Amniotic stem cell (primary cell): ENCODE data around the gene BCL7C.

Experiments used
- DNase-seq: peaks from one replicate; lab custom pipeline; 2025; lab: John Stamatoyannopoulos, UW

Gene BCL7C

GRCh38 chr16:30922420-30922959 is 28.6 kb upstream of the BCL7C start:
- DNase-seq: peak; percentile 99

GRCh38 chr16:30921748-30922419 is 28.0 kb upstream of the BCL7C start:
- DNase-seq: peak; percentile 90

GRCh38 chr16:30921459-30921747 is 27.5 kb upstream of the BCL7C start:
- DNase-seq: no peak

- no peak for DNase-seq
Observed at GRCh38 chr16:30920891-30921290, 27.0 kb upstream of the BCL7C start.

- no peak for DNase-seq
Observed at GRCh38 chr16:30918614-30919013, 24.7 kb upstream of the BCL7C start.

- DNase-seq: no peak
Observed at GRCh38 chr16:30914830-30915229, 21.0 kb upstream of the BCL7C start.

DNA sequence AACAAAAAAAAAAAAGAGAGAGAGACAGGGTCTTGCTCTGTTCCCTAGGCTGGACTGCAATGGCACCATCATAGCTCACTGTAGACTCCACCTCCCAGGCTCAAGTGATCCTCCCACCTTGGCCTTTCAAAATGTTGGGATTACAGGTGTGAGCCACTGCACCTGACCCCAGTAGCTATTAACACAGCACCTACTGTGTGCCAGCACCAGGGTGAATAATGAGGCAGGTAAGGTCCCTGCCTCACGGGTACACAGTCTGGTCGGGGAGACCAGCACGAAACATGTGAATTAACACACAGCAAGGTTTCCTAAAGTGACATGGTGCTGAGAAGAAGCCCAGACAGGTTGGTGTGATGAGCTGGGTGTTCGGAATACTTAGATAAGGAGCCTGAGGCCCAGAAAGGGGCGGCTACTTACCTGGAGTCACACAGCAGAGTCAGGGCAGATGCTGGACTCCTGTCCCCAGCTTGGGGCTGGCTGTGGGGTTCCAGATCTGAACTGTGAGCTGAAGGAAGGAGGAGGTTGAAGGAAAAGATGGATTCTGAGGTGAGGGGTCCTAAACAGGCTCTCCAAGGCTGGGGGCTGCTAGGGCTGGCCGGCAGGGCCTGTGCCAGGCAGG is 19.0 kb upstream of the BCL7C start:
- DNase-seq: no peak

GRCh38 chr16:30910427-30911029 is 16.7 kb upstream of the BCL7C start:
- no peak for DNase-seq

GRCh38 chr16:30907064-30907463 is 13.2 kb upstream of the BCL7C start:
- DNase-seq: no peak

DNA sequence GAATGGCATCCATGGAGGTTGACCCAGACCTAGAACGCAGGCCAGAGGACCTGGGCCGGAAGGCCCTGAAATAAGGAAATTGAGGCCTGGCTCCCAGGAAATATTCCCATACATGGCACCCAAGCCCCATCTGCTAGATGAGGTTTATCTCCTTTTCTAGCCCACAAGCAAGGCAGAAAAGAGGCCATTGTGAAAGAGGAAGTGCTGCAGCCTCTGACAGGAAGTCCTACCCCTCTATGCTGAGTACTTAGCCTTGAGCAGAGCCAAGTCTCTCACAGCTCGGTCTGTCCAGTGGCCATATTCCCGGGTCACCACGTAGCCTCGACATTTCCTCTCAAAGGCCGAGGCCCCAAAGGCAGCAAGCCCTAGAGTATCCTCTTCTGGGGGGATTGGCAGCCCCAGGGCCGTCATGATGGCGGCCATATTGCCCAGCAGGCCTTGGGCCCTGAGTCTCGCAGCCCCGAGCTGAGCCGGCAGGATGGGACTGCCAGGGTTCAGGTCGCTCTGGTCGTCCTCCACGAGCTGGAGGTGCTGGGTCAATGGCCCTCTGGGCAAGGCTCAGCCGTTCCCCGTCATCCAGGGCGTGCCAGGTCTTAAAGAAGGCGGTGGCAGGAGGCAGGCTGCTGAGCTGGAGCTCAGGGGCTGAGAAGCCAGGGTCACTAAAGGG is 10.4 kb upstream of the BCL7C start:
- no peak for DNase-seq

DNA sequence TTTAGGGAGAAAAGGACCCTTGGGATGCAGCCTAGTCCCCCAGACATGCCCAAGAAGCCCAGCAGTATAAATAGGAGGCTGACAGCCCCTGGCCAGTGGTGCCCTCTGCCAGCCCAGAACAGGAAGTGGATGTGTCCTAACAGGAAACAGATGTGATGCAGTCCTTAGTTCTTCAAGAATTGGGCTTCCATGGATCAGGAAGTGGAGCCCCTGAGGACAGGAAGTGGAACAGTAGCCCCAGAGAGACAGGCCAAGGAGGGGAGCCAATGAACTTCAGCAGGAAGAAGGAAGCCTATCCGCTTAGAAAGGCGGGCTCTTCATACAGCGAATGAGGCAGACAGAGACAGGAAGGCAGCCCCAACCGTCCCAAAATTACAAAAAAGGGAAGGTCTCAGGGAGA is 9.7 kb upstream of the BCL7C start:
- DNase-seq: no peak

DNA sequence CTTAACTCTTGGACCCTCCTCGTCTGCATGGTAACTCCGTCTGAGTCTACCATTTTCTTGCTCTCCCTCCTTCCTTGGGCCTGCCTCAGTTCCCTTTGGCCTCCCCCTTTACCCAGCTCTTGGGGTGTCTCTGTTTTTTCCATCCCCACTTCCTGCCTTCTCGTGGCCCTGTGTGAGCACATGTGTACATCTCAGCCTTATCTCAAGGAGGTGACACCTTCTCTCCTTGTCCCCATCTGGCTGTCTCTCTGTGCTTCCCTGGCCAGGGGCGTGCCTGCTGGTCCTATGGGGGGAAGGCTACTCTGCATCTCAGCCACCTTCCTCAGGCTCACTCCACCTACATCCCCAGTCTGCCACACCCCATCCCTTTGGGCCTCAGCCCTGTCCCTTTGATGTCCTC is 9.1 kb upstream of the BCL7C start:
- DNase-seq: no peak

DNA sequence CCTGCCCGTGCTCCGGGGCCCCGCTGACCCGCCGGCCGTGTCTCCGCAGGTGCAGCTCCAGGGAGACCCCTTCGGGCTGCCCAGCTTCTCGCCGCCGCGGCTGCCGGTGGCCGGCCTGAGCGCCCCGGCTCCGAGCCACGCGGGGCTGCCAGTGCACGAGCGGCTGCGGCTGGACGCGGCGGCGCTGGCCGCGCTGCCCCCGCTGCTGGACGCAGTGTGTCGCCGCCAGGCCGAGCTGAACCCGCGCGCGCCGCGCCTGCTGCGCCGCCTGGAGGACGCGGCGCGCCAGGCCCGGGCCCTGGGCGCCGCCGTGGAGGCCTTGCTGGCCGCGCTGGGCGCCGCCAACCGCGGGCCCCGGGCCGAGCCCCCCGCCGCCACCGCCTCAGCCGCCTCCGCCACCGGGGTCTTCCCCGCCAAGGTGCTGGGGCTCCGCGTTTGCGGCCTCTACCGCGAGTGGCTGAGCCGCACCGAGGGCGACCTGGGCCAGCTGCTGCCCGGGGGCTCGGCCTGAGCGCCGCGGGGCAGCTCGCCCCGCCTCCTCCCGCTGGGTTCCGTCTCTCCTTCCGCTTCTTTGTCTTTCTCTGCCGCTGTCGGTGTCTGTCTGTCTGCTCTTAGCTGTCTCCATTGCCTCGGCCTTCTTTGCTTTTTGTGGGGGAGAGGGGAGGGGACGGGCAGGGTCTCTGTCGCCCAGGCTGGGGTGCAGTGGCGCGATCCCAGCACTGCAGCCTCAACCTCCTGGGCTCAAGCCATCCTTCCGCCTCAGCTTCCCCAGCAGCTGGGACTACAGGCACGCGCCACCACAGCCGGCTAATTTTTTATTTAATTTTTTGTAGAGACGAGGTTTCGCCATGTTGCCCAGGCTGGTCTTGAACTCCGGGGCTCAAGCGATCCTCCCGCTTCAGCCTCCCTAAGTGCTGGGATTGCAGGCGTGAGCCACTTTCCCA is 8.4 kb upstream of the BCL7C start:
- peak; percentile 42 for DNase-seq

- DNase-seq: no peak
Observed at GRCh38 chr16:30901201-30902028, 7.5 kb upstream of the BCL7C start.

- DNase-seq: no peak
Observed at GRCh38 chr16:30900588-30900987, 6.7 kb upstream of the BCL7C start.

DNA sequence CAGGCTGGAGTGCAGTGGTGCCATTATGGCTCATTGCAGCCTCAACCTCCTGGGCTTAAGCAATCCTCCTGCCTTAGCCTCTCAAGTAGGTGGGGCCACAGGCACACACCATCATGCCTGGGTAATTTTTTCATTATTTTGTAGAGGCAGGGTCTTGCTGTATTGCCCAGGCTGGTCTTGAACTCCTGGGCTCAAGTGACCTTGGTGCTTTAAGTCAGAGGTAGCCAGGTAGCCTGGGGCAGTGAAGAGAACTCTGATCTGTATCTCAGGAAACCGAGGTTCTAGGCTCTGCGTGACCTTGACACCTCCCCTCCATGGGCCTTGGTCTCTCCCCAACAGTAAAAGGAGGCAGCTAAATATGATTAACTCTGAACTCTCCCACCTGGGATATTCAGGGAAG is 5.9 kb upstream of the BCL7C start:
- DNase-seq: no peak

DNA sequence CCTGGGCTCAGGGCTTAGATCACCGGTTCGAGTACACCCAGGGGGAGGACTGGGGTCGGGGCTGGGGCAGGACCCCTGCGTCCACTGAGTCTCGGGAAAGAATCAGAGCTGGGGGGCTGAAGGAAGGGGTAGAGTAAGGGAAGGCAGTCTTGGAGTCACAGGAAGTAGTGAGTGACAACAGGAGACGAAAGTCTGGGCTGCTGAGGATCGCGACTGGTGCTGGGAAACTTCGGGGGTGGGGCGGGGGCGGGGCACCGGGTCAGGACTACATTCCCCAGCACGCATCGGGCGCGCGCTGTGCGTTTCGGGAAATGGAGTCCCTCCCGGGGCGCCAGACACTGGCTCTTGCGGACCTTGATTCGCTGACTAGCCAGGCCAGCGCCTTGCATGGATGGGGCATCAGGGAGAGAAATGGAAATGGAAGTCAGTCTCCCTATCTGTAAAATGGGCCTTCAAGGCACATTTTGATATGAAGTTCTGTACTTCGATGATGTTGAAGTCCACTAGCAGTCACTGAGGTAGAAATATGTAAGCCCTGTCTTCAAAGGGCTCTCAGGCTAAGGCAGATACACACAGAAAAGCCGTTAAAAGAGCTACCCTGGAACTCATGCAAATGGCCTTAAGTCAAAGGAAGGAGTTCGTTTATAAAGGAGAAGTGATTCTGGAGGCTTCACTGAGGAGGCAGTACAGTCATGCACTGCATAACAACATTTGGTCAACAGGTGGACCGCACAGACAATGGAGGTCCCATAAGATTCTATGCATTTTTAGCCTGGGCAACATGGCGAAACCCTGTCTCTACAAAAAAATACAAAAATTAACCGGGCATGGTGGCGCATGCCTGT is 3.2 kb upstream of the BCL7C start:
- DNase-seq: peak; percentile 86

DNA sequence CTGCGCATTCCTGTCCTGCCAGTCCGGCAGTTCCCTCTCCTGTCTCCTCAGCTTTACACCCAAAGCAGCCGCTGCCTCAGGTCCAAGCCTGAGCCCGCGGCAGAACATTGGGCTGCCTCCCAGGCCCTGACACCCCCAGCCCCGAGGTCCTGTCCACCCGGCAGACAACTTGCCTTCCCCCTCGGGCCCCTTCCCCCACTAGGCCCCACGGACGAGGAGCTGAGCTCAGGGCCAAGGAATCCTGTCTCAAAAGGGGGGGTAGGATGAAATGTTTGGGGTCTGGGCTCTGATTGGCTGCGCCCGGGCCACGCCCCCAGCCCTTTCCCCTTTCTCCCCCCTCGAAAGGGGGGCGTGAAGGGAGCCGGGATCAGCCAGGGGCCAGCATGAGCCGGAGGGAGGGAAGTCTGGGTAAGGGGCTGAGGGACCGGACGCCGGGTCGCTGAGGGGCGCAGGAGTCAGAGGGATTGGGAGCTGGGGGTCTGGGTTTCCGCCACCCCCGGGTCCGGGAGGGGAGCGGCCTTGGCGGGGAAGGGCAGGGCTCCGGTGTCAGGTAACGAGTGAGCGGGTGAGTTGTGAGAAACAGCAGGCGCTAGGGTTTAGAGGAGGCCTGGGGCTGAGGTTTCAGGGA is 2.5 kb upstream of the BCL7C start, which contains the start of gene CTF1:
TSS of gene CTF1 (plus strand) at position 354 of the 628 bp plus-strand sequence. CDS start at position 384, 30 bp downstream.
- DNase-seq: peak; percentile 73

DNA sequence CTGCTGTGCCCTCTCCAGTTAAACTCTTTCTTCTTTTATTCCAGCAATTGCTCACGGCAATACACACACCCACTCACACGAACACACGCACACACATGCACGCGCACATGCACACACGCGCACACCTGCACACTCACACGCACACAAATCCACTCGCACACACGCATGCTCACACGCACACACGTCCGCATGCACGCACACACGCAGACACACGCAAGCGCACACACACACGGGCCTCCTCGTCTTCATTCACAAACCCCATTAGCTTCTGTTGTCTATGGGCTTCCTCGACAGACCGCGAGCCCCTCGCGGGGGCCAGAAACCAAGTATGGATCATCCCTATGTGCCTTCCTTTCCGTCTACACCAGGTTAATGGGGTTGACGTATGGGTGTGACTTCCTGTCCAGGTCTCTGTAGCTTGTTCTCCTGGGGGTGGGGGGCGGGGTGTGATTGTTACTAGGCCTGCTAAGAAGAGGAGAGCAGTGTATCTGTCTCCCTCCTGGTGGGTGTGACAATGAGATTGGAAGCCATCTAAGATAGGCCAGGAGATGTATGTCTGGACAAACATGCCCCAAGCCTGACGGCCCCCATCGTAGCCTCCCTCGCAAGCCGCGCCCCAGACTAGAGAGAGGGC is 1.9 kb upstream of the BCL7C start:
- DNase-seq: no peak
